ENCODE data around the gene NKD1.

NKD1 gene

DNA sequence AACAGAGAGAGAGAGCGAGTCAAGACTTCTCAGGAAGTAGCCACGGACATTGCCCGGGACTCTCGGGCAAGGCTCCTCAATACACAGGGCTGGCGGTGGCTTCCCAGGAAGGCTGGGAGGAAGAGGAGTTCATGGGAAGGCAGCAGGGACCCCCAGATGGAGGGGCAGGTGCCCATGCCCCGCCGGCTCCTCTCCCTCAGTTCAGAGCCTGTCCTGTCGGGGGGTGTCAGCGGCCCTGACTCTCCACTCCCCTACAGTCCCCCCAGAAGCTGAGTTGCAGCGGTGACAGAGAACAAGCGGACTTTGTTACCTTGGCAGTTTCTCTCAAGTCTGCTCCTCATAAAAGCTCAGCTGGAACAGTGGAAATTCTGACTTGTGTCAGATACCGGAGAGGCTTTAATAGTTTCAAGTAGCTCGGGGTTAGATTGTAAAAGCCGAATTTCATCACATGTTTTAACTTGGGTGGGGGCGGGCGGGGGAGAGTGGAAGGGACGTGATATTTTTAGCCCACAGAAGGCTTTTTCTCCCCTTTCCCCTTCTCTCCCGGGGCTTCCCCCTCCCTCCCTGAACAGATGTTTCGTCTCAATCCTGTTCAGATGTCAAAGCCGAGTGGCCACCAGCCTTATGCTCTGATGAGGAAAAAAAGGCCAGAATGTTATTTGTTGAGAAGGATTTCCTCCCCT lies 65.2 kb downstream of the NKD1 start:
- no peak for DNase-seq (ENCODE audit: low spot score)

DNA sequence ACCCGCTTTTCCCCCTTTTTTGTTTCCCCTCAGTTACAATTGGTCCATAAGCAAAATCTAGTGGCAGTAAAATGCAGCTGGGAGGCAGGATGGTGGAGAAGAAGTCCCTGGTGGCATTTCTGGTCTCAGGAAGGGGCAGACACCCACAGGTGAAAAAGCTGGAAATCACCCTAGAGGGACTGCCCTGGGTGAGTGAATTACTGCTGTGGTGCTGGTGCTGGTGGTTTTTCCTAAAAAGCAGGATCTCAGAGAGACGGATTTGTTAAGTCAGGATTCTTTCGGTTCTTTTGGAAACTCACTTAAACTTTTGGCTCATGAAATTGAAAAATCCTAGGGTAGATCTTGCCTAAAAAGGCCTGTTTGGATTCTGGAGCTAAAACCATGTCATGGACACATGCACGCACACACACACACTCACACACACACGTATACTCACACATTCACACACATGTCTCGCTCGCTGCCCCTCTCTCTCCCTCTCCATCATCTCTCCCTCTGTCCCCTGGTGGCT lies 65.8 kb downstream of the NKD1 start:
- DNase-seq (ENCODE audit: low spot score): no peak

DNA sequence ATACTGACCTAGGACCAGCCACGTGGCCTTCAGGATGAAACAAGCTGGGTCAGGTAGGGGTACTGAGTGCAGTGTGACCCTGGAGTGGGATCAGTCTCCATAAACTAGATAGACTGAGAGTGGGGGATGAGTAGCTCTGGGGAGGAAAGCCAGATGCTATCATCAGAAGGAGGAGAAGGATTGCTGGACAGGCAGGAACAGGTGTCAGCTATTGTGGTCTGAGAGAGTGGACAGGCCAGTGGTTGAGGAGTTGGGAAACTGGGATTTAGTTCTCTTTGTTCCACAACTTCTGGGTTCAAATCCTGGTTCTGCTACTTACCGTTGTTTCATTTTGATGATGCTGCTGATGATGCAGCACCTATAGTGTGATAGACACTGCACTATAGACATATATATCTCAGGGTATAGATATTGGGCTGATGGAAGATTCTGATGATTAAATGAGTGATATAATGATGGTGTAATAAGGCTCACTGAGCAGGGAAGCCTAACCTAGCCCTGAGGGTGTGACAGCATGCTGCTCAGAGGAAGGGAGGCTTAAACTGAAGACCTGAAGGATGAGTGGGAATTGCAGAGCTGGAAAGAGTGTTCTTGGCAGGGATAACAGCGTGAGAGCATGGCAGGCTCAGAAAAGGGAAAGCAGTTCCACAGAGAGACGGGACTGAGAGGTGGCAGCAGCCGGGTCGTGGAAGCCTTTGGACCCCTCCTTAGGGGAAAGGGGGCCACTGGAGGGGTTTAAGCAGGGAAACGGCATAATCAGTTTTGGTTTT lies 66.9 kb downstream of the NKD1 start:
- no peak for DNase-seq (ENCODE audit: low spot score)

DNA sequence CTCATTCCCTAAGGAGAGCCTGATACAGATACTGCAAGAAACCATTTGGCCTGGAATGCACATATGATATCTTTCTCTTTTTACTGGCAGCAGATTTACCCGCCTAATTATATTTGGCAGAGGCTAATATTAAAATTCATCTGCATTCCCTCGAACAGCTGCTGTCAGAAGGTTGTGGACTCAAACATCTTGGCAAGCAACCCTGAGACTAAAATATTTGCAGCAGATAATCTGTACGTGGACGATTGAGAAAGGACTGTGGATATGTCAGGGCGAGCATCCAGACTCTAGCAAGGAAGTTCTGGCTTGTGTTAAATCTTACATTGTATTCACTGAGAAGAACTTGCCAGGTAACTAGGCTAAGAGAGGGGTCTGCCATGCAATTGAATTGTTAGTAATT lies 67.7 kb downstream of the NKD1 start:
- no peak for DNase-seq (ENCODE audit: low spot score)

- no peak for DNase-seq (ENCODE audit: low spot score)
Observed at GRCh38 chr16:50616386-50616785, 68.2 kb downstream of the NKD1 start.

DNA sequence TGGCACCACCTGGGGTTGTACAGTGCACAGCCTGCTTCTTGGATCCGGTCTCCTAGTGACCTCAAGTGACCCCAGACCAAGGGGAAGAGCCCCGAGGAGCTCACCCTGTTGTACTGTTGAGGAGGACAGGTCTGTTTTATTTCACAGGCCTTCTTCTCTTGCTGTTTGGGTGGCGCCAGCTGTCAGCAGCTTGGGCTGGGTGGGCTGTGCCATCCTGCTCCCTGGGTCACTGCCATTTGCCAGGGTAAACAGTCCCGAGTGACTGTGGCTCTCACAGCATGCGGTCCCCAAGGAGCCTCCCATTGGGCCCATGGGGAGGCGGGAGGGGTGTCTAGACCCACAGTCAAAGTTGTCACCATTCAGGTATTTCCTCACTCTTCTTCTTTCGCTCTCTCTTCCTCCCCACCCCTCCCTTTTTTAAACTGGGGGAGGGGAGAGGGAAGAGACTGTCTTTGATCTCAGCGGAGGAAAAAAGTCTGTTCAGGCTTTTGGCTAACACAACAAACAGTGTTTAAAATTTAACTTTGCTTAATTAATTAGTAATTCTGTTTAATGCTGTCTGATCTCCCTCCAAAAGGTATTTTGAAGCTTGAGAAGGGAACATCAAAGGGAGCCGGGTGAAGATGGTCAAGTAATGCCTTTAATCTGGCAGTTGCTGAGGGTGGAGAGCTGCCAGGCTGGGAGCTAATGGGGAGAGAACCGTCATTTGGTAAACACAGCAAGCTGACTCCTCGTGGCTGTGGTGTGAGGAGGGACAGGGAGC lies 68.9 kb downstream of the NKD1 start:
- DNase-seq (ENCODE audit: low spot score): peak; percentile 22

DNA sequence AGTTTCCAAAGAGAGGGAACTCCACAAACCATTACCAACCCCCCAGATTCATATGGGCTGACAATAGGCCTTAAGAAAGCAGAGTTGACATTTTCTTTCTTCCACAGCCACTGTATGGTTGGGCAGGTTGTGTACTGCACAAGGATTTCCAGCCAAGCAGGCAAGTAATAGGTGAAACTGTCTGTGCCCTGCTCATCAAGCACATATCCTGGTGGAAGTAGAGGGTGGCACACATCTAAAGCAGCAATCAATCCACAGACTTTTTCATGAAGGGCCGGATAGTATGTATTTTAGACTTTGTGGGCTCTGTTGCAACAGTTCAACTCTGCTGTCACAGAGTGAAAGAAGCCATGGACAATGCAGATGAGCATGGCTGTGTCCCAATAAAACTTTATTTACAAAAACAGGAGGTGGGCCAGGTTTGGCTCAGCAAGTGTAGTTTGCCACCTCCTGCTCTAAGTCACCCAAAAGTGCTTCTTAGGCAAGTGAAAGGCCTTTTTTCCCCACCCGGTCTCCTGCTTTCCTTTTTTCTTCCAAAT lies 69.5 kb downstream of the NKD1 start:
- DNase-seq (ENCODE audit: low spot score): no peak

GRCh38 chr16:50618238-50618918 lies 70.2 kb downstream of the NKD1 start:
- DNase-seq (ENCODE audit: low spot score): no peak

GRCh38 chr16:50619702-50620491 lies 71.7 kb downstream of the NKD1 start:
- no peak for DNase-seq (ENCODE audit: low spot score)

GRCh38 chr16:50620646-50621451 lies 72.7 kb downstream of the NKD1 start:
- no peak for DNase-seq (ENCODE audit: low spot score)

DNA sequence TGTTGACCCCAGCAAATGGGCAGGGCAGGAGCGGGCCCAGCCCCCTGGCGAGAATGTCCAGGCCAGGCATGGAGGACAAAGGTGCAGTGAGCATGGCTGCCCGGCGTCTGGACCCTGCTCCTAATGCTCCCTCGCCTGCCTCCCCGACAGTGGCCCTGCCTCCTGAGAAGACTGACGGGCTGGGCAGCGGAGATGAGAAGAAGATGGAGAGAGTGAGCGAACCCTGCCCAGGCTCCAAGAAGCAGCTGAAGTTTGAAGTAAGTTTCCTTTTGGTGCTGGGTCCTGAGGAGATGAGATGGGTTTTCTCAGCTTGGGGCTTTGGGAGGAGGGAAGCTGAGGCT lies 73.2 kb downstream of the NKD1 start:
- no peak for DNase-seq (ENCODE audit: low spot score)

- DNase-seq (ENCODE audit: low spot score): no peak
Observed at GRCh38 chr16:50622029-50622428, 73.8 kb downstream of the NKD1 start.

GRCh38 chr16:50622643-50623369 lies 74.6 kb downstream of the NKD1 start:
- DNase-seq (ENCODE audit: low spot score): no peak

GRCh38 chr16:50624449-50624970 lies 76.3 kb downstream of the NKD1 start:
- no peak for DNase-seq (ENCODE audit: low spot score)

DNA sequence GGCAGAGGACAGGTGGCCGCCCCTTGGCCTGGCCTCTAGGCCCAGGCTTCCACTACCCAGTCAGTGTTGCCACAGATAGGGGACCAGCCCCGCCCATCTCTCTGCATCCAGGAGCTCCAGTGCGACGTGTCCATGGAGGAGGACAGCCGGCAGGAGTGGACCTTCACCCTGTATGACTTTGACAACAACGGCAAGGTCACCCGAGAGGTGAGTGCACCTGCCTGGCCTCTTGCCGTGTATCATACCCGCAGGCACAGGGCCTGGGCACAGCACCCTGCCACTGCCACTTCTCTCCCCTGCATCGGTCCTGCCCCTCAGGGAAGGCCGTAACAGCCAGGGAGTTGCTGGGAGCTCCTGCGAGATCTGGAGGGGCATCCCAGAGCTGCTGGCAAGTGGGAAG lies 77.2 kb downstream of the NKD1 start:
- DNase-seq (ENCODE audit: low spot score): no peak

DNA sequence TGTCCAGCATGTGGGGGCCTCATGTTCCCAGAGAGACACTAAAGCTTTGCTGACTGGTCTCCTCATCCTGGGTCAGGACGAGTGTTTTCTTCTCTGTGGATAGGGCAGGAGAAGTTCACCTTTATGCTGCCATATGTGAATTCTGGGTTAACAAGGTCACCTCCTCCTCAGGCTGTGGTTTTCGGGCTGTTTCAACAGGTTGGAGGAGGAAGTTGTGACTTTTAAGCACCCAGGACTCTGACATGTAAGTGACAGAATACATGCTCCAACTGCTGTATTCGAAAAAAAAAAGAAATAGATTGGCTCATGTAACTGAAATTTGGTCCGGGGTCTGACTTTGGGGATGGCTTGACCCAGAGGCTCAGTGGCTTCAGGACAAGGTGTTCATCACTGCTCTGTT lies 78.7 kb downstream of the NKD1 start:
- DNase-seq (ENCODE audit: low spot score): no peak

DNA sequence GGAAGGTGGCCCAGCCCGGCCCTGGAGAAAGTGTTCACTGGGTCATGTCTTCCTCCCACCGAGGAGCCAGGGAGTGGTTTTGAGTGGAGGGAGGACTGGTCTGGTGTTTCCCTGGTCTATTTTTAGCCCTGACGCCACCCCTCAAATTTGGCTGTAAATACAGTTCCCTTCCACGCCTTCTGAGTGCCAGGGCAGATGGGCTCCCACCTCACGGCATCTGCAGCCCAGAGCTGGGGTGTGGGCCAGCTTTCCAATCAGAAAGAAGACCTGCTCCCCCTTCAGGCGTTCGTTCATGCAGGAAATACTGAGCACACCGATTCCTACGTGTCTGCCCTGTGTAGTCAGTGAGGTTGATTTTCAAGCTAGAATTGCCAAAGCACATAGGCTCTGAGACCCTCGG lies 79.2 kb downstream of the NKD1 start:
- DNase-seq (ENCODE audit: low spot score): no peak

DNA sequence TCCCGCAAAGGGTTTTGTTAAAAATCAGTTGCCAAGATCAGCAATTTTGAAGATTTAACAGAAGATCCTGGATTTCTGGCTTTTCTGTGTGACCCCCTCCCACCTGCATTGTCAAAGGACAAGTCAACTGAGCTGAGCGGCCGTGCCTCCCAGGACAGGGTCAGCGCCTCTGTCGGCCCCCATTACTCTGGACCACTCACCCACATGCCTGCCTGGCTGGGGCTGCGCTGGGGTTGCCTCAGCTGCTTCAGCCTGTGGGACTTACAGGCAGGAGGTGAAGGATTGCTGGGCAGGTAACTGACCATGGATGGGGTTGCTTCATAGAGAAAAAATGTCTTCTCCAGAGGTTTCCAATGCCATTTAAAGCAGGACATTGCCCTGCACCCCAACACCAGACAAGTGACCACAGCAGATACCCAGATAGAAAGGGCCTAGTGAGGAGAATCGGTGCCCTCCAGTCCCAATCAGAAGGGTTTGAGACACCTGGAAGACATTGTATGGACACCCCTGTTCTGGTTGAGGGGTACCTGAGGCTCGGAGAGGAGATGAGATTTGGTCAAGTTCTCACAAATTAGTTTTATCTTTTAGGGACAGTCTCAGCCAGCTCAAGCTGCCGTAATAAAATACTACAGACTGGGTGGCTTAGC lies 80.1 kb downstream of the NKD1 start:
- DNase-seq (ENCODE audit: low spot score): no peak

DNA sequence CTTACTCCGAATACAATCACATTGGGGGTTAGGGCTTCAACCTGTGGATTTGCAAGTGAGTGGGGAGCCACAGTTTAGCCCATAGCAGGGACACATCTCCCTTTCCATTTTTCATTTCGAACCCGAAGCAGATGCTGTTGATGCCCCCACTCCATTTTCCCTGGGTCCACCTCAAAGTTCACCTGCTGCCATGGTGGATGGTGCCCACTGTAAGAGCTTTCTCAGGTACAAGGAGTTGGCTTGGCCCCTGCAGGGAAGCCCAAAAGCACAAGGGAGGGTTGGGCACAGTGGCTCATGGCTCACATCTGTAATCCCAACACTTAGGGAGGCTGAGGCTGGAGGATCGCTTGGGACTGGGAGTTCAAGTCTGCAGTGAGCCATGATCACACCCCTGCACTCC lies 81.1 kb downstream of the NKD1 start:
- DNase-seq (ENCODE audit: low spot score): no peak
